Mononuclear cell (primary cell): Measurements from ENCODE around the gene MYRFL. TPM values are rescaled to one million over a fixed set of nuclear protein-coding genes. Genes with fewer than 3 reads are reported as not detected.
"Not testable (repeated sequence)": the region's sequence is repeated elsewhere in the genome, so short reads cannot be mapped to it uniquely, and the experiment has no call there.

Experiments used
- H3K27me3 ChIP-seq: 2 replicates; pipeline ENCODE4 v1.6.0; 2011; ENCODE audit warnings: low read length, control low read depth; ENCODE audit not compliant: insufficient read depth
- H3K4me1 ChIP-seq: 2 replicates; pipeline ENCODE4 v1.5.1; 2011; ENCODE audit warnings: mild to moderate bottlenecking, low read length, control low read depth; ENCODE audit not compliant: insufficient read depth
- H3K4me3 ChIP-seq: 2 replicates; pipeline ENCODE4 v1.5.1; 2011; ENCODE audit warnings: mild to moderate bottlenecking, low read length, moderate library complexity
- H3K9me3 ChIP-seq: 2 replicates; pipeline ENCODE4 v1.5.1; 2011; ENCODE audit warnings: low read depth, mild to moderate bottlenecking, control low read depth, low read length
- total RNA-seq: library from RNA; depleted of rRNA; stranded (reverse); fragments of >200 nt; gene quantifications from one replicate; pipeline ENCODE4 v1.2.3, GENCODE V29; 2012

The MYRFL gene
- total RNA-seq, 1 donor, result 0.10 TPM

DNA sequence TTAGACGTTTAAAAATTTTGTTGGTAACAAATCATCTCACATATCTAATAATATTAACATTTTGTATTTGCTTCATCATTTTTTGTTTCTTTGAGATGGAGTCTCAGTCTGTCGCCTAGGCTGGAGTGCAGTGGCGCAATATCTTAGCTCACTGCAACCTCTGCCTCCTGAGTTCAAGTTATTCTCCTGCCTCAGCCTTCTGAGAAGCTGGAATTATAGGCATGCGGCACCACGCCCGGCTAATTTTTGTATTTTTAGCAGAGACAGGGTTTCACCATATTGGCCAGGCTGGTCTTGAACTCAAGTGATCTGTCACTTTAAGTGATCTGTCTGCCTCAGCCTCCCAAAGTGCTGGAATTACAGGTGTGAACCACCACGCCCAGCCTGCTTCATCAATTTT is 169.1 kb downstream of the MYRFL start:
- H3K4me3 ChIP-seq, H3K9me3 ChIP-seq, H3K4me1 ChIP-seq, H3K27me3 ChIP-seq: not testable (repeated sequence)

- Histone ChIP-seq H3K4me3 (no peak overlapping the region), H3K9me3 (no peaks in the 10 kb centered on the region), H3K4me1 (no peaks in the 10 kb centered on the region), H3K27me3 (no peaks in the 10 kb centered on the region)
Measured at GRCh38 chr12:69994724-69995173, 169.7 kb downstream of the MYRFL start.

DNA sequence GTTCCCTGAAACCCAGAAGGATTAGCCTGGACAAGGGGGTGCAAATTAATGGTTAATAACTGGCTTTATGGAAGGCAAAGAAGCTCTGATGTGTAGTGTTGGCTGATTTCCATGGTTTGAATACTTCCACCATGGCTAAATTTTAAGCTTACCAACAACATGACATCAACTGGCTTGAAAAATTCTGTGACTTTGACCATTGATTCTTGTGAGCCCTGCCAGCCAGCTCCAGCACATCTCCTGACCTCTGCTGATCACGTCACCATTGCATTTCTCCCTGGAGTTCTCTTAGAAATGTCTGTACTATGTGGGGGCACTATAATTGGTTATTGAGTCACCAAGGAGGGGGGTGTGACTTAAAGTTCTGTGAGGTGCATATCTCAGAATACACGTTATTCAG is 171.2 kb downstream of the MYRFL start:
- H3K4me3 ChIP-seq, result no peak overlapping the region
- H3K4me1 ChIP-seq, result no peaks in the 10 kb centered on the region
- H3K9me3 ChIP-seq, result no peaks in the 10 kb centered on the region
- no peaks in the 10 kb centered on the region for H3K27me3 ChIP-seq

DNA sequence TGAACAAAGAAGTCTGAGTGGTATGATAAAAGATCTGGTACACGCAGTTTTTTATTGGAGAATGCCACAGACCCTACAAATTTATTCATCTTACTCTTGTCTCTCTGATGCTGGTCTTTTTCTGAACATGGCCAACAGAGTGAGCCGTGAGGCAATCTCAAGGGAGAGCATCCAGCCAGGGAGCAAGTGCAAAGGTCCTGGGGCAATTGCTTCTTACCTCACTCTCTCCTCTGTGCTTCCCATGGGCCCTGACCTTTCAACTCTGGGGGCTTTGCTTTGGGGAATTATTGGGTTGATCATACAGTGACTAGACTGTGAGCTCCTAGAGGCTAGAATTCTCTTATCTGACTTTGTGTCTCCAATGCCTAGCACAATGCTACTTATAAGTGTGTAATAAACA is 171.7 kb downstream of the MYRFL start:
- no peaks in the 10 kb centered on the region for H3K27me3 ChIP-seq
- no peaks in the 10 kb centered on the region for H3K9me3 ChIP-seq
- no peak overlapping the region for H3K4me3 ChIP-seq
- no peaks in the 10 kb centered on the region for H3K4me1 ChIP-seq

GRCh38 chr12:69998011-69998410 is 173.0 kb downstream of the MYRFL start:
- no peaks in the 10 kb centered on the region for H3K27me3 ChIP-seq
- no peak overlapping the region for H3K4me3 ChIP-seq
- no peaks in the 10 kb centered on the region for H3K9me3 ChIP-seq
- no peaks in the 10 kb centered on the region for H3K4me1 ChIP-seq

DNA sequence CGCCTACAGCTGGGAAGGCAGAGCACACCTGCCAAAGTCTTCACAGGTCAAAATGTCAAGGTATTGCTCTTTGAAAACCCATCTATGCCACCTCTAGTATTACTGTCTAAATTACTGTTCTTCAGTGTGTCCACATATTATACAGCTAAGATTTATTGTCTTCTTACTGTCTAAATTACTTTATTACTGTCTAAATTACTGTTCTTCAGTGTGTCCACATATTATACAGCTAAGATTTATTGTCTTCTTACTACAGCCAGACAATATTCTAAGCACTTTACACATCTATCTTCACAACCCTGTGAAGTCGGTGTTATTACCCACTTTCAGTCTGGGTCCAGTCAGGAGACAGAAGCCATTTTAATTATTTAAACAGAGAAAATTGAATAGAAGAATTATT is 173.9 kb downstream of the MYRFL start:
- H3K9me3 ChIP-seq, result no peaks in the 10 kb centered on the region
- H3K4me3 ChIP-seq, result no peak overlapping the region
- H3K4me1 ChIP-seq, result no peaks in the 10 kb centered on the region

DNA sequence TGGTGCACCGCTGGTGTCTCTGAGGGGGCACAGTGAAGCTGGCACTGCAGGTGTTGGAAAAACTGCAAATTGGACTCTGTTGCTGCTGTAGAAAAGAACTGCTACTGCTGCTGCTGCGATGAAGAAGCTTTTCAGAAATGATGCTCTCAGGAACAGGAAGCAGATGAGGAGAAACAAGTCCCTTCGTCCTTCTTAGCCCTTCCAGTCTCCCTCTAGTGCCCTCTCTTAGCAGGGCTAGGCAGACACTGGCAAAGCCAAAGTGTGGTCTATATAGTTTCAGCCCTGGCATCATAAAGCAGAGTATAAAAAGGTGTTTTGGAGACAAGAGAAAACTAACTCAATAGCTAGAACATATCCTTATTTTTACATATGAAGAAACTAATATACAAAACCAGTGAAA is 174.5 kb downstream of the MYRFL start:
- Histone ChIP-seq H3K27me3 (no peaks in the 10 kb centered on the region), H3K4me3 (no peak overlapping the region), H3K4me1 (no peaks in the 10 kb centered on the region), H3K9me3 (no peaks in the 10 kb centered on the region)

More for the DNA sequence above, 173.9 kb downstream of the MYRFL start:
- H3K27me3 ChIP-seq, result no peaks in the 10 kb centered on the region

- H3K27me3 ChIP-seq, result no peaks in the 10 kb centered on the region
- no peaks in the 10 kb centered on the region for H3K4me1 ChIP-seq
- H3K4me3 ChIP-seq, result no peak overlapping the region
- no peaks in the 10 kb centered on the region for H3K9me3 ChIP-seq
Measured at GRCh38 chr12:70002097-70002911, 177.3 kb downstream of the MYRFL start.

- H3K4me3 ChIP-seq, result no peak overlapping the region
- peaks cover 3% of the 10 kb centered on the region for H3K9me3 ChIP-seq
- no peaks in the 10 kb centered on the region for H3K27me3 ChIP-seq
Measured at GRCh38 chr12:70002912-70003255, 177.9 kb downstream of the MYRFL start.

GRCh38 chr12:70005864-70006618 is 181.0 kb downstream of the MYRFL start:
- no peaks in the 10 kb centered on the region for H3K4me1 ChIP-seq
- H3K27me3 ChIP-seq, result no peaks in the 10 kb centered on the region
- H3K4me3 ChIP-seq, result no peak overlapping the region
- peaks cover 18% of the 10 kb centered on the region for H3K9me3 ChIP-seq

More at GRCh38 chr12:70002912-70003255, 177.9 kb downstream of the MYRFL start:
- H3K4me1 ChIP-seq, result no peaks in the 10 kb centered on the region

GRCh38 chr12:70006619-70006973 is 181.6 kb downstream of the MYRFL start:
- Histone ChIP-seq H3K4me3 (no peak overlapping the region), H3K27me3 (no peaks in the 10 kb centered on the region), H3K4me1 (no peaks in the 10 kb centered on the region), H3K9me3 (peaks cover 18% of the 10 kb centered on the region)

GRCh38 chr12:70007687-70008086 is 182.7 kb downstream of the MYRFL start:
- peaks cover 18% of the 10 kb centered on the region for H3K9me3 ChIP-seq
- no peaks in the 10 kb centered on the region for H3K27me3 ChIP-seq
- no peaks in the 10 kb centered on the region for H3K4me1 ChIP-seq

More at GRCh38 chr12:70007687-70008086, 182.7 kb downstream of the MYRFL start:
- no peak overlapping the region for H3K4me3 ChIP-seq

Other genes with a start within 250 kb of the MYRFL start
- 126 TPM for gene CCT2, start 239.8 kb upstream of the MYRFL start, total RNA-seq
- not detected for gene LRRC10, start 214.3 kb upstream of the MYRFL start, total RNA-seq
- gene BEST3, start 125.9 kb upstream of the MYRFL start, total RNA-seq, result 0.31 TPM
- 19.0 TPM for gene RAB3IP, start 86.4 kb upstream of the MYRFL start, total RNA-seq